Endothelial cell of umbilical vein (primary cell): ENCODE measurements around the gene WAPL.

Experiments
- CTCF ChIP-seq, 2 donors: IDR thresholded peaks; 1 replicate in 1 of 2; 2 replicates in 1 of 2; pipeline ENCODE4 v1.5.1; 2011; ENCODE audit warnings: low read length in 2 of 2, mild to moderate bottlenecking in 2 of 2, moderate library complexity in 2 of 2, control low read depth in 1 of 2, inconsistent platforms in 1 of 2, low read depth in 1 of 2; ENCODE audit not compliant: insufficient read depth in 1 of 2; ENCODE audit errors: extremely low read depth in 1 of 2
- EZH2 ChIP-seq: IDR thresholded peaks from 2 replicates; pipeline ENCODE4 v1.6.1; 2012; ENCODE audit warnings: borderline replicate concordance, low read depth, mild to moderate bottlenecking, moderate library complexity, low read length, inconsistent platforms; ENCODE audit not compliant: severe bottlenecking
- GATA2 ChIP-seq: IDR thresholded peaks from 2 replicates; pipeline ENCODE4 v1.7.0; 2011; ENCODE audit warnings: low read depth, mild to moderate bottlenecking, moderate library complexity, mixed read lengths, low read length; ENCODE audit not compliant: insufficient read length, insufficient read depth
- JUN ChIP-seq: IDR thresholded peaks from 2 replicates; pipeline ENCODE4 v1.6.1; 2011; ENCODE audit warnings: borderline replicate concordance, low read depth; ENCODE audit not compliant: insufficient read length, insufficient read depth
- MAX ChIP-seq: IDR thresholded peaks from 2 replicates; pipeline ENCODE4 v1.6.1; 2011; ENCODE audit not compliant: insufficient read depth, insufficient read length
- MYC ChIP-seq: IDR thresholded peaks from one replicate; pipeline ENCODE4 v1.6.1; 2011; ENCODE audit warnings: mild to moderate bottlenecking, low read depth, low read length
- POLR2A ChIP-seq: IDR thresholded peaks from 2 replicates; pipeline ENCODE4 v1.6.1; 2012; ENCODE audit warnings: low read depth, mild to moderate bottlenecking, control low read depth, low read length
- POLR2AphosphoS5 ChIP-seq: IDR thresholded peaks from 2 replicates; pipeline ENCODE4 v1.6.1; 2012; ENCODE audit warnings: low read depth, mild to moderate bottlenecking, control low read depth, low read length, moderate library complexity; ENCODE audit not compliant: insufficient read depth

- TF ChIP-seq CTCF (IDR thresholded peaks at IDR 0.05; ENCODE audit: extremely low read depth in 1 of 2, insufficient read depth in 1 of 2, low read depth in 1 of 2, low read length in 2 of 2) (no peak), POLR2AphosphoS5 (no peak), POLR2A (no peak), EZH2 (no peak), MAX (no peak), MYC (no peak), GATA2 (no peak), JUN (no peak)
Measured at GRCh38 chr10:86522510-86522855, 891 bp upstream of the WAPL start.
